HepG2 (cell line): ENCODE data around the gene RASSF7. TPM values are rescaled to one million over a fixed set of nuclear protein-coding genes. Genes with fewer than 3 reads are reported as not detected.
A peak's percentile ranks its signal among the peaks of the same experiment; 100 is the strongest.

Experiments used
- ATAC-seq: fragments of 200-7000 bp; cut with Tn5 transposase; 3 replicates; pipeline ENCODE4 v1.9.1; 2020; ENCODE audit warnings: mild to moderate bottlenecking, moderate library complexity
- BruUV-seq: library from RNA; stranded (reverse); fragments of 400-500 nt; replicated peaks from 2 replicates; lab custom pipeline; 2021; lab: Mats Ljungman, UMichigan
- CTCF ChIA-PET: fragments of 300-600 bp; formaldehyde crosslinking; extraction: SDS; loops from one replicate; lab custom pipeline; 2021; ENCODE audit warnings: low total read pairs, inconsistent platforms, low intra/inter-chr PET ratio; lab: Yijun Ruan, JAX
- POLR2A ChIA-PET: fragments of 350-600 bp; sonication (Branson Sonifier 250); formaldehyde crosslinking; loops from one replicate; lab custom pipeline; 2020; ENCODE audit warnings: antibody characterized with exemption, inconsistent platforms; lab: Yijun Ruan, JAX
- DNase-seq: peaks from one replicate; pipeline ENCODE4 v3.0.0-alpha.2; 2015; ENCODE audit warnings: low spot score
- FAIRE-seq: peaks from 3 replicates; lab custom pipeline; 2011; peaks lifted over from hg19 to GRCh38; lab: Jason Lieb, UNC
- H2AFZ ChIP-seq: one replicate; pipeline ENCODE4 v1.6.1; 2011; ENCODE audit warnings: low read length, inconsistent platforms
- H3K27ac ChIP-seq: fragments of 300-600 bp; 3 replicates; pipeline ENCODE4 v1.8.0; 2011; ENCODE audit warnings: mixed run types, mild to moderate bottlenecking, mixed read lengths, low read length, inconsistent platforms; ENCODE audit not compliant: insufficient read depth; ENCODE audit errors: extremely low read length
- H3K27me3 ChIP-seq, 2 experiments: fragments of 200-600 bp in 1 of 2; 2 replicates in 1 of 2; 3 replicates in 1 of 2; pipeline versions ENCODE4 v1.6.0 to v1.8.0; 2011; ENCODE audit warnings: low read length in 2 of 2, mild to moderate bottlenecking in 2 of 2, moderate library complexity in 2 of 2, inconsistent platforms in 1 of 2; ENCODE audit not compliant: insufficient read depth in 2 of 2, control insufficient read depth in 1 of 2
- H3K36me3 ChIP-seq, 2 experiments: fragments of 200-600 bp in 1 of 2; replicated peaks in 1 of 2; 2 replicates in 1 of 2; 3 replicates in 1 of 2; pipeline versions ENCODE4 v1.5.1 to v1.8.0; 2011; ENCODE audit warnings: low read length in 2 of 2, inconsistent platforms in 1 of 2; ENCODE audit not compliant: insufficient read depth in 2 of 2, control insufficient read depth in 1 of 2
- H3K4me1 ChIP-seq: 2 replicates; pipeline ENCODE4 v1.5.1; 2012; ENCODE audit warnings: low read length, inconsistent platforms; ENCODE audit not compliant: insufficient read depth
- H3K4me2 ChIP-seq: 2 replicates; pipeline ENCODE4 v1.6.0; 2011; ENCODE audit warnings: low read depth, low read length, inconsistent platforms
- H3K4me3 ChIP-seq, 3 experiments: fragments of 200-600 bp in 1 of 3; sonication (generic), shearing (Covaris generic) in 1 of 3; replicated peaks in 1 of 3; 2 replicates each; pipeline ENCODE4 v1.5.1; 2011 to 2016; ENCODE audit warnings: low read length in 3 of 3, inconsistent platforms in 2 of 3, low read depth in 2 of 3, mild to moderate bottlenecking in 2 of 3, control low read depth in 1 of 3, mixed read lengths in 1 of 3; ENCODE audit not compliant: insufficient read depth in 1 of 3
- H3K79me2 ChIP-seq: one replicate; pipeline ENCODE4 v1.6.1; 2011; ENCODE audit warnings: low read length, inconsistent platforms; ENCODE audit not compliant: insufficient read depth
- H3K9ac ChIP-seq: 2 replicates; pipeline ENCODE4 v1.6.0; 2011; ENCODE audit warnings: mild to moderate bottlenecking, low read depth, low read length, inconsistent platforms; ENCODE audit not compliant: insufficient read depth
- H3K9me3 ChIP-seq: 2 replicates; pipeline ENCODE4 v1.5.1; 2012; ENCODE audit warnings: mild to moderate bottlenecking, low read length
- H4K20me1 ChIP-seq: 2 replicates; pipeline ENCODE4 v1.6.0; 2011; ENCODE audit warnings: inconsistent platforms, mild to moderate bottlenecking, low read length, moderate library complexity; ENCODE audit not compliant: insufficient read depth
- AGO2 ChIP-seq: fragments of 200-400 bp; formaldehyde crosslinking; optimal IDR thresholded peaks from 2 replicates; pipeline ENCODE3; 2017; ENCODE audit warnings: mild to moderate bottlenecking, low read depth, low read length, moderate library complexity
- MXI1 ChIP-seq: IDR thresholded peaks from 3 replicates; pipeline ENCODE4 v1.6.1; 2012; ENCODE audit warnings: low read depth, low read length, inconsistent platforms, borderline replicate concordance
- ZNF20 ChIP-seq: sonication (generic); formaldehyde crosslinking; IDR thresholded peaks from 2 replicates; pipeline ENCODE4 v1.4.0; 2020; ENCODE audit warnings: mild to moderate bottlenecking, moderate library complexity, missing genetic modification reagents
- WGBS: methylation state at CpG from one replicate; pipeline ENCODE4 v1.1.6; 2017; ENCODE audit warnings: low lambda C conversion rate; 5-methylcytosine and 5-hydroxymethylcytosine counted together
- in situ Hi-C: cut with HindIII; loops from 2 replicates; pipeline ENCODE4 v1.10.0; 2017; ENCODE audit warnings: low pct_unique_long_range_greater_than_20kb; ENCODE audit not compliant: extremely low pct_ligation_motif_present
- intact Hi-C: fragments of 100-400 bp; cut with micrococcal nuclease; formaldehyde crosslinking; loops from one replicate; pipeline ENCODE4 v1.10.0; 2022; ENCODE audit not compliant: unreplicated experiment
- polyA plus RNA-seq, 8 experiments: library from polyadenylated mRNA; depleted of rRNA in 3 of 8; stranded (reverse) in 7 of 8; unstranded in 1 of 8; fragments of >200 nt; fragmentation: Illumina TruSeq in 4 of 8; extraction: Trizol in 4 of 8; gene quantifications; 2 replicates each; pipeline versions ENCODE4 v1.2.1 to v1.2.3, GENCODE V29; 2011 to 2016; ENCODE audit warnings: low read depth in 4 of 8, missing spikeins in 1 of 8, mixed read lengths in 1 of 8; ENCODE audit not compliant: insufficient read depth in 1 of 8
- total RNA-seq, 5 experiments: library from RNA; depleted of rRNA; stranded (reverse); fragments of >200 nt; fragmentation: Illumina TruSeq; extraction: Trizol; gene quantifications; 2 replicates each; pipeline ENCODE4 v1.2.3, GENCODE V29; 2016; ENCODE audit warnings: low read depth in 1 of 5

RASSF7 gene
- total and polyA plus RNA-seq, 2 of the 13 experiments (the other 11 are each of a cell fraction or from before 2014, with no cell fraction given), result 20.2 to 28.6 TPM

- peaks cover 47 to 82% of the 10 kb centered on the region in 2 experiments; a peak in 4 of 5 replicates for H3K36me3 ChIP-seq
- no peaks in the 10 kb centered on the region for H3K9me3 ChIP-seq
- 98% methylated on average over 8 of the region's 18 CpGs for WGBS
- no TSS peak for BruUV-seq
- in situ Hi-C loops (no loop called here), intact Hi-C loops (loop anchor here (10.0 kb wide), 1 partner anchor 55 kb away; no protein-coding TSS in a partner anchor)
- FAIRE-seq, result no peak
- H3K27me3 ChIP-seq, result no peaks in the 10 kb centered on the region
- POLR2A ChIA-PET, result no interaction called here
- TF ChIP-seq ZNF20 (CRISPR knock-in tag) (no peak), AGO2 (peak; percentile 83)
- no peak overlapping the region for H3K4me2 ChIP-seq
- H3K9ac ChIP-seq, result no peak overlapping the region
- no peak overlapping the region for H2AFZ ChIP-seq
- H3K79me2 ChIP-seq, result no peaks in the 10 kb centered on the region
- H3K4me1 ChIP-seq, result no peaks in the 10 kb centered on the region
- H3K4me3 ChIP-seq, result no peak overlapping the region
- DNase-seq, result no peak
- CTCF ChIA-PET, result no interaction called here
- peaks cover 3% of the 10 kb centered on the region; the same call in 1 of the 2 replicates for H4K20me1 ChIP-seq
- H3K27ac ChIP-seq, result no peak overlapping the region
- ATAC-seq, result no peak
Measured at GRCh38 chr11:610146-610801, 49.5 kb downstream of the RASSF7 start.

- no peak for DNase-seq
- peaks cover 3% of the 10 kb centered on the region; the same call in 1 of the 2 replicates for H4K20me1 ChIP-seq
- TF ChIP-seq MXI1 (no peak), AGO2 (peak; percentile 31)
- TF ChIP-seq, all 625 proteins: peak for 1
- H3K79me2 ChIP-seq, result no peaks in the 10 kb centered on the region
- H3K27ac ChIP-seq, result no peak overlapping the region
- no peak overlapping the region for H3K9ac ChIP-seq
- no peak overlapping the region for H3K4me2 ChIP-seq
- H2AFZ ChIP-seq, result no peak overlapping the region
- H3K4me3 ChIP-seq, result no peak overlapping the region
- H3K27me3 ChIP-seq, result no peaks in the 10 kb centered on the region
- intact Hi-C loops (loop anchor here (10.0 kb wide), 1 partner anchor 56 kb away; no protein-coding TSS in a partner anchor), in situ Hi-C loops (no loop called here)
- no peaks in the 10 kb centered on the region for H3K9me3 ChIP-seq
- no peak for ATAC-seq
- no peak for FAIRE-seq
- CTCF ChIA-PET, result no interaction called here
- H3K36me3 ChIP-seq, result peaks cover 41 to 73% of the 10 kb centered on the region in 2 experiments; a peak in 4 of 5 replicates
- POLR2A ChIA-PET, result no interaction called here
- WGBS, result 99% methylated on average over 40 of the region's 49 CpGs
- no peaks in the 10 kb centered on the region for H3K4me1 ChIP-seq
- BruUV-seq, result no TSS peak
Measured at GRCh38 chr11:611001-611996, 50.5 kb downstream of the RASSF7 start.
